HepG2 (cell line): ENCODE results near the gene GUK1. TPM values are rescaled to one million over a fixed set of nuclear protein-coding genes. Genes with fewer than 3 reads are reported as not detected.

ENCODE experiments used
- EEA1 ChIP-seq: sonication (generic); formaldehyde crosslinking; IDR thresholded peaks from 2 replicates; pipeline ENCODE4 v1.5.1; 2020; ENCODE audit warnings: mild to moderate bottlenecking, missing genetic modification reagents, borderline replicate concordance
- ELF4 ChIP-seq: sonication (generic); formaldehyde crosslinking; IDR thresholded peaks from 2 replicates; pipeline ENCODE4 v1.5.0; 2020; ENCODE audit warnings: missing genetic modification reagents, mild to moderate bottlenecking, moderate library complexity, borderline replicate concordance
- GATAD1 ChIP-seq: IDR thresholded peaks from 2 replicates; pipeline ENCODE4 v1.6.1; 2016; ENCODE audit warnings: missing genetic modification reagents, missing compliant biosample characterization
- GZF1 ChIP-seq: sonication (generic); formaldehyde crosslinking; IDR thresholded peaks from 2 replicates; pipeline ENCODE4 v1.5.1; 2020; ENCODE audit warnings: mild to moderate bottlenecking, missing genetic modification reagents
- HNF4G ChIP-seq, 2 experiments: sonication (generic) in 1 of 2; formaldehyde crosslinking in 1 of 2; IDR thresholded peaks; 2 replicates each; pipeline versions ENCODE4 v1.4.0 to v1.6.1; 2011 to 2020; ENCODE audit warnings: borderline replicate concordance in 2 of 2, low read depth in 2 of 2, mild to moderate bottlenecking in 2 of 2, low read length in 1 of 2, missing genetic modification reagents in 1 of 2, moderate library complexity in 1 of 2
- HNRNPK ChIP-seq: fragments of 200-400 bp; formaldehyde crosslinking; IDR thresholded peaks from 2 replicates; pipeline ENCODE4 v1.6.1; 2018; ENCODE audit warnings: low read length, low read depth, moderate library complexity, mild to moderate bottlenecking; ENCODE audit not compliant: poor library complexity, severe bottlenecking
- JARID2 ChIP-seq: sonication (generic); formaldehyde crosslinking; IDR thresholded peaks from 2 replicates; pipeline ENCODE4 v1.8.1; 2023; ENCODE audit warnings: missing genetic modification reagents, inconsistent platforms; ENCODE audit not compliant: insufficient replicate concordance
- KAT2B ChIP-seq: fragments of 150-350 bp; IDR thresholded peaks from 2 replicates; pipeline ENCODE4 v1.6.1; 2014; ENCODE audit warnings: low read depth, low read length, borderline replicate concordance
- KDM5A ChIP-seq: fragments of 200-600 bp; sonication (generic); IDR thresholded peaks from 2 replicates; pipeline ENCODE4 v1.7.0; 2018; ENCODE audit warnings: antibody characterized with exemption, mild to moderate bottlenecking, low read length, borderline replicate concordance
- KMT2A ChIP-seq: sonication (generic); formaldehyde crosslinking; IDR thresholded peaks from 2 replicates; pipeline ENCODE4 v1.4.0; 2020; ENCODE audit warnings: missing genetic modification reagents
- PRMT3 ChIP-seq: sonication (generic); formaldehyde crosslinking; IDR thresholded peaks from 2 replicates; pipeline ENCODE4 v1.8.1; 2022; ENCODE audit warnings: low read depth, mild to moderate bottlenecking, moderate library complexity, missing genetic modification reagents, borderline replicate concordance
- RFX5 ChIP-seq: IDR thresholded peaks from 2 replicates; pipeline ENCODE4 v1.6.1; 2011; ENCODE audit warnings: low read depth, low read length, improper control_type of control experiment
- RNF2 ChIP-seq: fragments of 450-650 bp; conservative IDR thresholded peaks from 2 replicates; pipeline ENCODE4 v1.6.1; 2016; ENCODE audit warnings: low read depth
- SIX1 ChIP-seq: sonication (generic); formaldehyde crosslinking; IDR thresholded peaks from 2 replicates; pipeline ENCODE4 v1.4.0; 2020; ENCODE audit warnings: missing genetic modification reagents, borderline replicate concordance
- SP1 ChIP-seq, 2 experiments: fragments of 450-650 bp in 1 of 2; sonication (generic) in 1 of 2; formaldehyde crosslinking in 1 of 2; IDR thresholded peaks; 2 replicates each; pipeline versions ENCODE4 v1.4.0 to v1.6.1; 2016 to 2020; ENCODE audit warnings: missing genetic modification reagents in 1 of 2
- TAF15 ChIP-seq: fragments of 200-400 bp; formaldehyde crosslinking; IDR thresholded peaks from one replicate; pipeline ENCODE4 v1.6.1; 2018; ENCODE audit warnings: mild to moderate bottlenecking, low read depth, low read length; ENCODE audit not compliant: poor library complexity, severe bottlenecking
- TARDBP ChIP-seq: sonication (generic); formaldehyde crosslinking; IDR thresholded peaks from 2 replicates; pipeline ENCODE4 v1.8.0; 2022; ENCODE audit warnings: mild to moderate bottlenecking, missing genetic modification reagents
- TCF7 ChIP-seq: sonication (generic); IDR thresholded peaks from 2 replicates; pipeline ENCODE4 v1.6.1; 2016; ENCODE audit warnings: antibody characterized with exemption, low read depth
- TCF7L2 ChIP-seq: IDR thresholded peaks from 2 replicates; pipeline ENCODE4 v1.6.1; 2011; ENCODE audit warnings: mild to moderate bottlenecking, low read depth, low read length, moderate library complexity
- U2AF2 ChIP-seq: fragments of 200-400 bp; formaldehyde crosslinking; IDR thresholded peaks from 2 replicates; pipeline ENCODE4 v1.6.1; 2017; ENCODE audit warnings: low read depth, mild to moderate bottlenecking, low read length
- ZNF235 ChIP-seq: sonication (generic); formaldehyde crosslinking; IDR thresholded peaks from 2 replicates; pipeline ENCODE4 v1.8.1; 2023; ENCODE audit warnings: mild to moderate bottlenecking, missing genetic modification reagents, borderline replicate concordance
- ZNF34 ChIP-seq: sonication (generic); formaldehyde crosslinking; IDR thresholded peaks from 2 replicates; pipeline ENCODE4 v1.4.0; 2020; ENCODE audit warnings: mild to moderate bottlenecking, missing genetic modification reagents, borderline replicate concordance
- ZNF589 ChIP-seq: sonication (generic); formaldehyde crosslinking; conservative IDR thresholded peaks from 2 replicates; pipeline ENCODE4 v1.8.0; 2022; ENCODE audit warnings: mild to moderate bottlenecking, moderate library complexity, missing genetic modification reagents
- ZNF737 ChIP-seq: sonication (generic); formaldehyde crosslinking; IDR thresholded peaks from 2 replicates; pipeline ENCODE4 v1.5.0; 2020; ENCODE audit warnings: missing genetic modification reagents, mild to moderate bottlenecking, borderline replicate concordance
- ZNF878 ChIP-seq: sonication (generic); formaldehyde crosslinking; IDR thresholded peaks from 2 replicates; pipeline ENCODE4 v1.8.1; 2023; ENCODE audit warnings: mild to moderate bottlenecking, missing genetic modification reagents, moderate library complexity
- polyA plus RNA-seq, 8 experiments: library from polyadenylated mRNA; depleted of rRNA in 3 of 8; stranded (reverse) in 7 of 8; unstranded in 1 of 8; fragments of >200 nt; fragmentation: Illumina TruSeq in 4 of 8; extraction: Trizol in 4 of 8; gene quantifications; 2 replicates each; pipeline versions ENCODE4 v1.2.1 to v1.2.3, GENCODE V29; 2011 to 2016; ENCODE audit warnings: low read depth in 4 of 8, missing spikeins in 1 of 8, mixed read lengths in 1 of 8; ENCODE audit not compliant: insufficient read depth in 1 of 8
- total RNA-seq, 5 experiments: library from RNA; depleted of rRNA; stranded (reverse); fragments of >200 nt; fragmentation: Illumina TruSeq; extraction: Trizol; gene quantifications; 2 replicates each; pipeline ENCODE4 v1.2.3, GENCODE V29; 2016; ENCODE audit warnings: low read depth in 1 of 5
- TF ChIP-seq, protein P1 (sequence below): sonication (generic); formaldehyde crosslinking; IDR thresholded peaks from 2 replicates; pipeline ENCODE4 v1.4.0; 2020; ENCODE audit warnings: missing genetic modification reagents
- TF ChIP-seq, protein P2 (sequence below): sonication (generic); formaldehyde crosslinking; IDR thresholded peaks from 2 replicates; pipeline ENCODE4 v1.5.0; 2020; ENCODE audit warnings: missing genetic modification reagents, mild to moderate bottlenecking, borderline replicate concordance

Gene GUK1
- total and polyA plus RNA-seq, 2 of the 13 experiments (the other 11 are each of a cell fraction or from before 2014, with no cell fraction given): 116 to 154 TPM

DNA sequence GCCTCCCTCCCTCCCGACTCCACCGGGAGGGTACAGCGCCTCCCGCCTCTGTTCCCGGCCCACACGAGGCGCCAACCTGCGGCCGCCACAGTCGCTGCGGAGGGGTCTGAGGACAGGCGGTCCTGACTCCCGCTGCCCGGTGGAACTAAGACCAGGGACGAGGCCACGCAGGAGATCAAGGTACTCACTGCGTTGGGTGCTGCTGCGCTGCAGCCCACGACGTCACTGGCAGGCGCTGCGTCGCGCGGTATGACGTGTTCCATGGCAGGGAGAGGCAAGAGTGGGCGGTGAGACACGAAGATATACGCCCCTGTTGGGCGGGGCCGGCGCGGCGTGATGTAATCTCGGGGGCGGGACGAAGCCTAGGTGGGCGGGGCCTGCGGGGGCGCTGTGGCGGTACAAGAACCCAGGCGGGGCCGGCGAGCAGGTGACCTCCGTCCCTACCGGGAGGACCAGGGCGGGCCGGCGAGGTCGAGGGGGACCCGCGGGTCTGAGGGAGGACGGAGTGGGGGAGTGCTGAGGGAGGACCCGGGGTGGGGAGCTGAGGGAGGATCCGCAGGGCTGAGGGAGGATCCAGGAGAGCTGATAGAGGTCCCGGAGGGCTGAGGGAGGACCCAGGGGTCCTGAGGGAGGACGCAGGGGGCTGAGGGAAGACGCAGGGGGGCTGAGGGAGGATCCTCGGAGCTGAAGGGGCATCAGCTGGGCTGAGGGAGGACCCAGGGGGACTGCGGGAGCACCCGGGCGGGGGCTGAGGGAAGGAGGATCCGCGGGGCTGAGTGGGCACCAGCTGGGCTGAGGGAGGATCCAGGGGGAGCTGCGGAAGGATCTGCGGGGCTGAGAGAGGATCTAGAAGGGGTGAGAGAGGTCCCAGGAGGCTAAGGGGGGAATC, 30.8 kb upstream of the GUK1 start, which contains the start of gene MRPL55 (continued):
- TF ChIP-seq ZNF589 (CRISPR knock-in tag) (peak; percentile 85; the same call in 1 of the 2 replicates), GATAD1 (CRISPR knock-in tag) (peak; percentile 99), HNF4G (IDR thresholded peaks at IDR 0.05; ENCODE audit: borderline replicate concordance, low read depth, low read length) (no peak), HNF4G (CRISPR knock-in tag; IDR thresholded peaks at IDR 0.05; ENCODE audit: borderline replicate concordance, low read depth) (no peak; the same call in 1 of the 2 replicates), U2AF2 (no peak), JARID2 (CRISPR knock-in tag) (peak; percentile 63), SP1 (IDR thresholded peaks at IDR 0.05) (peak; percentile 82; the same call in 1 of the 2 replicates), SP1 (CRISPR knock-in tag; IDR thresholded peaks at IDR 0.05) (peak; percentile 99), EEA1 (CRISPR knock-in tag) (peak; percentile 73; the same call in 1 of the 2 replicates), ZNF878 (CRISPR knock-in tag) (peak; percentile 67; the same call in 1 of the 2 replicates), TARDBP (CRISPR knock-in tag) (peak; percentile 95), SIX1 (CRISPR knock-in tag) (no peak), PRMT3 (CRISPR knock-in tag) (no peak), HNRNPK (peak; percentile 86), ELF4 (no peak), GZF1 (peak; percentile 97), KAT2B (no peak), KMT2A (CRISPR knock-in tag) (peak; percentile 81), TAF15 (peak; percentile 86), ZNF235 (no peak), KDM5A (peak; percentile 99), ZNF34 (0 out of 2 replicates have a peak, but pooled peaks have one; percentile 61), ZNF737 (CRISPR knock-in tag) (no peak), TCF7L2 (no peak), TCF7 (no peak), RNF2 (no peak), RFX5 (peak; percentile 76)
- TF ChIP-seq, protein P1, sequence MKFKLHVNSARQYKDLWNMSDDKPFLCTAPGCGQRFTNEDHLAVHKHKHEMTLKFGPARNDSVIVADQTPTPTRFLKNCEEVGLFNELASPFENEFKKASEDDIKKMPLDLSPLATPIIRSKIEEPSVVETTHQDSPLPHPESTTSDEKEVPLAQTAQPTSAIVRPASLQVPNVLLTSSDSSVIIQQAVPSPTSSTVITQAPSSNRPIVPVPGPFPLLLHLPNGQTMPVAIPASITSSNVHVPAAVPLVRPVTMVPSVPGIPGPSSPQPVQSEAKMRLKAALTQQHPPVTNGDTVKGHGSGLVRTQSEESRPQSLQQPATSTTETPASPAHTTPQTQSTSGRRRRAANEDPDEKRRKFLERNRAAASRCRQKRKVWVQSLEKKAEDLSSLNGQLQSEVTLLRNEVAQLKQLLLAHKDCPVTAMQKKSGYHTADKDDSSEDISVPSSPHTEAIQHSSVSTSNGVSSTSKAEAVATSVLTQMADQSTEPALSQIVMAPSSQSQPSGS (CRISPR knock-in tag): peak; percentile 95
- TF ChIP-seq, protein P2, sequence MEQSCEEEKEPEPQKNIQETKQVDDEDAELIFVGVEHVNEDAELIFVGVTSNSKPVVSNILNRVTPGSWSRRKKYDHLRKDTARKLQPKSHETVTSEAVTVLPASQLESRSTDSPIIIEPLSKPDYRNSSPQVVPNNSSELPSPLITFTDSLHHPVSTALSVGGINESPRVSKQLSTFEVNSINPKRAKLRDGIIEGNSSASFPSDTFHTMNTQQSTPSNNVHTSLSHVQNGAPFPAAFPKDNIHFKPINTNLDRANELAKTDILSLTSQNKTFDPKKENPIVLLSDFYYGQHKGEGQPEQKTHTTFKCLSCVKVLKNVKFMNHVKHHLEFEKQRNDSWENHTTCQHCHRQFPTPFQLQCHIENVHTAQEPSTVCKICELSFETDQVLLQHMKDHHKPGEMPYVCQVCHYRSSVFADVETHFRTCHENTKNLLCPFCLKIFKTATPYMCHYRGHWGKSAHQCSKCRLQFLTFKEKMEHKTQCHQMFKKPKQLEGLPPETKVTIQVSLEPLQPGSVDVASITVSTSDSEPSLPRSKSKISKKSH (CRISPR knock-in tag): no peak
